Fibroblast of pulmonary artery (primary cell): ENCODE measurements around the gene TRIP6.

Experiments used
- DNase-seq: peaks from one replicate; pipeline ENCODE4 v3.0.0-alpha.2; 2010; ENCODE audit warnings: low read depth
- H3K4me3 ChIP-seq: replicated peaks from 2 replicates; pipeline ENCODE4 v1.5.1; 2011; ENCODE audit warnings: low read depth, mild to moderate bottlenecking, control low read depth, low read length, moderate library complexity
- TF ChIP-seq, protein P1 (sequence below): IDR thresholded peaks from 2 replicates; pipeline ENCODE4 v1.5.1; 2011; ENCODE audit warnings: mild to moderate bottlenecking, control low read depth, low read length, inconsistent platforms; ENCODE audit errors: missing control alignments

Gene TRIP6

DNA sequence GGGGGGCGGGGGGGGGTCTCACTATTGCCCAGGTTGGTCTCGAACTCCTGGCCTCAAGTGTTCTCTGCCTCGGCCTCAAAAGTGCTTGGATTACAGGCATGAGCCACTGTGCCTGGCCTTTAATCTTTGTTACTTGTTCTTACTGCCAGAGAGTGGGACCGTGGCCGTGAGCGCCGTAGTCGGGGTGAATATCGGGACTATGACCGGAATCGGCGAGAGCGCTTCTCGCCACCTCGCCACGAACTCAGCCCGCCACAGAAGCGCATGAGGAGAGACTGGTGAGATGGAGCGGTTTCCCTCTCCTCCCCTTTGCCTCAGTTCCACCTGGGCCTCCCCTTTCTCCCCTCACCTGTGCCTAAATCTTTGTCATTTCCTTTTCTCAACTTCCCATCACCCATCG is 13.9 kb downstream of the TRIP6 start:
- no peak overlapping the region for H3K4me3 ChIP-seq
- TF ChIP-seq, protein P1, sequence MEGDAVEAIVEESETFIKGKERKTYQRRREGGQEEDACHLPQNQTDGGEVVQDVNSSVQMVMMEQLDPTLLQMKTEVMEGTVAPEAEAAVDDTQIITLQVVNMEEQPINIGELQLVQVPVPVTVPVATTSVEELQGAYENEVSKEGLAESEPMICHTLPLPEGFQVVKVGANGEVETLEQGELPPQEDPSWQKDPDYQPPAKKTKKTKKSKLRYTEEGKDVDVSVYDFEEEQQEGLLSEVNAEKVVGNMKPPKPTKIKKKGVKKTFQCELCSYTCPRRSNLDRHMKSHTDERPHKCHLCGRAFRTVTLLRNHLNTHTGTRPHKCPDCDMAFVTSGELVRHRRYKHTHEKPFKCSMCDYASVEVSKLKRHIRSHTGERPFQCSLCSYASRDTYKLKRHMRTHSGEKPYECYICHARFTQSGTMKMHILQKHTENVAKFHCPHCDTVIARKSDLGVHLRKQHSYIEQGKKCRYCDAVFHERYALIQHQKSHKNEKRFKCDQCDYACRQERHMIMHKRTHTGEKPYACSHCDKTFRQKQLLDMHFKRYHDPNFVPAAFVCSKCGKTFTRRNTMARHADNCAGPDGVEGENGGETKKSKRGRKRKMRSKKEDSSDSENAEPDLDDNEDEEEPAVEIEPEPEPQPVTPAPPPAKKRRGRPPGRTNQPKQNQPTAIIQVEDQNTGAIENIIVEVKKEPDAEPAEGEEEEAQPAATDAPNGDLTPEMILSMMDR: no peak
- DNase-seq: no peak

DNA sequence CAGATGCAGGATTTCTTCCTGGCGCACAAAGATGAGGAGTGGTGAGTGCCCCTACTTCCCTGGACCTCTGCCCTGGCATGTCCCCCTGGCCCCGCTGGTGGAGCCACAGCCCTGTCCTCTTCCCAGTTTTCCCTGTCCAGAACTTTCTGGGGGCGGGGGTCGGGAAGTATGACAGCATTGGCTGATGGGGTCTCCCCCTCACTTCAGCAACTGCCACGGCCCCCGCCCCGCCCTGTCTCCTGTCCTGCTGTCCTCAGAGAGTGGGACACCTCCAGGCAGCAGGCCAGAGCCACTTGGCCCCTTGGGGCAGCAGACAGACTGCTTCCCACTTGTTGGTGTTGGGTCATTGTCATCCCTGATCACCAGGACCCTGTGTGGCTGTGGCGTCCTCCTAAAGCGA is 15.0 kb downstream of the TRIP6 start:
- no peak for DNase-seq
- H3K4me3 ChIP-seq: no peak overlapping the region
- TF ChIP-seq, protein P1: no peak

DNA sequence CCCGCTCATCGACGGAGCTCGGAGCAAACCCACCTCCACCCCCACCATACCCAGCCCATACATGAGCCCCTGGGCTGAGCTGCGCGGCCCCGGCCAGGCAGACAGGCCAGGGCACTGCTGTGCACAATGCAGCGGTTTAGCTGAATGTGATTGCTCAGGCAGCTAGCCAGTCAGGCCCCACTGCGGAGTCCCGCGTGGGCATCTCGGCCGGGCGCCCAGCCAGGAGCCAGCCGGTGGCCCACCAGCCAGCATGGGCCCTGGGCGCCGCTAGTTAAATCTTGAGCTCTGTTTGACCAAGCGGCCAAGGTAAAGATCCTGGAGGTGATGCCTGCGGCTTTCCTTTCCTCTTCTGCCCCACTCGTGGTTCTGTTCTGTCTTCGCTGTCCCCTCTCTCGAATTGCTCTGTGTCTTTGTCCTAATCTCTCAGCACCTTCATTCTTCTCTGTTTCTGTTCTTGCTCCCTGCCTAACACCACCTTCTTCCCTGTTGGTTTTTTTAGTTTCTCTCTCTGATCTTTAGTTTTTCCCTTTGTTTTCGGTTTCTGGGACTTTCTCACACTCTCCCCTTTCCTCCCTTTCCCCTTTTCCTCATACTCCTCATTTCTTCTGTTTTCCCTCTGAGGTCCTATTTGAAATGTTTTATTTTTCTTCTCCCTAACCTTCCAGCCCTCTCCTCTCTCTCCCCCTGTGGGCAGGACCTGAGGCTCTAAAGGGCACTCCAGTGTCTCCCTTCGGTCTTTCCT is 15.8 kb downstream of the TRIP6 start:
- TF ChIP-seq, protein P1: no peak
- no peak overlapping the region for H3K4me3 ChIP-seq
- no peak for DNase-seq

DNA sequence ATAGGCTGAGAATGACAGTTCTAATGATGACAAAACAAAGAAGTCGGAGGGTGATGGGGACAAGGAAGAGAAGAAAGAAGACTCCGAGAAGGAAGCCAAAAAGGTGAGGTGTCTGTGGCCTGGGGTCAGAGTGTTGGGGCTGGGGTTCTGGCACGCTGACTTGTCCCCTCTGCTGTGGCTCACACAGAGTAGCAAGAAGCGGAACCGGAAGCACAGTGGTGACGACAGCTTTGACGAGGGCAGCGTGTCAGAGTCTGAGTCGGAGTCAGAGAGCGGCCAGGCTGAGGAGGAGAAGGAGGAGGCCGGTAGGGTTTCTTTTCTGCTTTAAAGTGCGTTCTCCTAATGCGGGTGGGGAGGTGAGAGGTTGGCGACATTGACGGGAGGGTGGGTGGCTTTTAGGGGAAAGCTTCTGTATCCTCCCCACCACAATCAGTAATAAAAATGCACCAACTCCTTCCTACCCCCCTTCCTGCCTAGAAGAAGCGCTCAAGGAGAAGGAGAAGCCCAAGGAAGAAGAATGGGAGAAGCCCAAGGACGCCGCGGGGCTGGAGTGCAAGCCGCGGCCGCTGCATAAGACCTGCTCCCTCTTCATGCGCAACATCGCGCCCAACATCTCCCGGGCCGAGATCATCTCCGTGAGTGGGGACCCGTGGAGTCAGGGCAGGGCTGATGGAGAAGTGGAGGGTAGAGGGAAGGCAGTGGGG is 17.7 kb downstream of the TRIP6 start:
- no peak for DNase-seq
- no peak overlapping the region for H3K4me3 ChIP-seq
- TF ChIP-seq, protein P1: no peak

DNA sequence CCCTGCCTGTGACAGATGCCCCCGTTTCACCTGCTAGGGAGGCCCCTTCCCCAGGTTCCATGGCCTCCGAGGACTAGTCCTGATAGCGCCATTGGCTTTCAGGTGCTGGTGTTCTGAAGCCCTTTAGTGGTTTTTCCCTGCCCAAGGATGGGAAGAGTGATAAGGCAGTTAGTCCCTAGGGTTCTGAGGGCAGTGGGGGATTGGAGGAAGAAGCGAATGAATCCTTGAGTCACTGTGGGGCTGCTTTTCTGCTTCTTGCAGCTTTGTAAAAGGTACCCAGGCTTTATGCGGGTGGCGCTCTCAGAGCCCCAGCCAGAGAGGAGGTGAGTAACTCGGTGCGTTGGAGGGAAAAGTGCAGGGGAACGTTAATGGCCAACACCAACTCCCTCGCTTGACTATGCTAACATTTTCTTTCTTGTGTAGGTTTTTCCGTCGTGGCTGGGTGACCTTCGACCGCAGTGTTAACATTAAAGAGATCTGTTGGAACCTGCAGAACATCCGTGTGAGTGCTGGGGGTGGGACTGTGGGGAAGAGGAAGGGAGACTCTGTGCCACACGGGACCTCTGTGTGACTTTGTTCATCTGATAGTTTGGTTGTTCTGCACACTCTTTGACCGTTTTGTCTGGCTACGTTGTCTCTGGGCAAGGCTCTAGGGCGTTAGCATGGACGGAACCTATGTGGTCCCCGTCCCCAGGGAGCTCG is 18.4 kb downstream of the TRIP6 start:
- TF ChIP-seq, protein P1: no peak
- no peak for DNase-seq
- no peak overlapping the region for H3K4me3 ChIP-seq

DNA sequence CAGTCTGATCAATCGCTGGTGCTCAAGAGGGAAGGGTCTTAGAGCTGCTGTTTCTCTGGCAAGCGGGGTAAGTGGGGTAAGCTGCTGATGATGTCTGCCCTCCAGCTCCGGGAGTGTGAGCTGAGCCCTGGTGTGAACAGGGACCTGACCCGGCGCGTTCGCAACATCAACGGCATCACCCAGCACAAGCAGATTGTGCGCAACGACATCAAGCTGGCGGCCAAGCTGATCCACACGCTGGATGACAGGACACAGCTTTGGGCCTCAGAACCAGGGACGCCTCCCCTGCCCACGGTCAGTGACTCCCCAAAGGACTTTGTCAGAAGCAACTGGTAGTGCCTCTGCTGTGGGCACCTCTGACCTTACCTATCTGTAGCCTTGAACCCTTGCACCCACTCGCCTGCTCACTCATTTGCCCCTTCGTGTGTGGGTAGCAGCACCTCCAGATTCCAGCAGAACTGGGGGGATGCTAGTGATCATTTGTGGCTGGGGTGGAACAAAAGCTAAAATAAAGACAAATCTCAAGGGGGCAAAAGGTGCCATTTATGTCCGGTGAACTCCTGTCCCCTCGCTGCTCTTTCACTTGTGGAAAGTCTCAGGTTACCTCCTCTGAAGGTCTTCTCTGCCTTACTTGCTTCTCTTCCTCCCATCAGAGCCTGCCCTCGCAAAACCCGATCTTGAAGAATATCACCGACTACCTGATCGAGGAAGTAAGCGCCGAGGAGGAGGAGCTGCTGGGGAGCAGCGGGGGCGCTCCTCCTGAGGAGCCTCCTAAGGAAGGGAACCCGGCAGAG is 19.2 kb downstream of the TRIP6 start:
- DNase-seq: no peak
- TF ChIP-seq, protein P1: no peak
- H3K4me3 ChIP-seq: no peak overlapping the region
